K562 (cell line): Measurements from ENCODE around the gene ANKMY1. TPM values are rescaled to one million over a fixed set of nuclear protein-coding genes. Genes with fewer than 3 reads are reported as not detected.

ENCODE experiments used
- ATAC-seq: fragments of 200-7000 bp; cut with Tn5 transposase; 3 replicates; pipeline ENCODE4 v1.9.1; 2020; ENCODE audit warnings: moderate library complexity
- BruUV-seq: library from RNA; stranded (reverse); fragments of 400-500 nt; replicated peaks from 2 replicates; lab custom pipeline; 2021; lab: Mats Ljungman, UMichigan
- CTCF ChIA-PET: fragments of 300-600 bp; formaldehyde crosslinking; extraction: SDS; loops from one replicate; lab custom pipeline; 2021; ENCODE audit warnings: low intra/inter-chr PET ratio; lab: Yijun Ruan, JAX
- POLR2A ChIA-PET: fragments of 300-600, 350-650 bp; sonication (Branson Sonifier 250); formaldehyde crosslinking; extraction: SDS; loops from one replicate; lab custom pipeline; 2021; ENCODE audit warnings: antibody characterized with exemption, inconsistent platforms; lab: Yijun Ruan, JAX
- DNase-seq, 4 experiments: peaks; one replicate each; pipeline versions ENCODE4 v3.0.0 to v3.0.0-alpha.2; 2011 to 2018; ENCODE audit warnings: low spot score in 3 of 4, mixed read lengths in 3 of 4; ENCODE audit errors: extremely low read depth in 1 of 4
- FAIRE-seq: peaks from 2 replicates; lab custom pipeline; 2011; peaks lifted over from hg19 to GRCh38; lab: Jason Lieb, UNC
- H2AFZ ChIP-seq: 2 replicates; pipeline ENCODE4 v1.6.0; 2011; ENCODE audit warnings: low read depth, low read length, control low read depth, inconsistent platforms
- H3K27ac ChIP-seq: fragments of 200-600 bp; 3 replicates; pipeline ENCODE4 v1.8.0; 2011; ENCODE audit warnings: low read depth, mild to moderate bottlenecking, control low read depth, inconsistent platforms, low read length, moderate library complexity, mixed read lengths; ENCODE audit errors: extremely low read depth
- H3K27me3 ChIP-seq, 2 experiments: fragments of 300-600 bp in 1 of 2; 2 replicates in 1 of 2; 3 replicates in 1 of 2; pipeline versions ENCODE4 v1.6.0 to v1.8.0; 2011; ENCODE audit warnings: inconsistent platforms in 2 of 2, low read length in 2 of 2, mild to moderate bottlenecking in 1 of 2, mixed read lengths in 1 of 2, moderate library complexity in 1 of 2; ENCODE audit not compliant: control insufficient read depth in 2 of 2, insufficient read depth in 2 of 2
- H3K36me3 ChIP-seq: fragments of 300-600 bp; 3 replicates; pipeline ENCODE4 v1.8.0; 2011; ENCODE audit warnings: mild to moderate bottlenecking, low read length, inconsistent platforms; ENCODE audit not compliant: control insufficient read depth, insufficient read depth
- H3K4me1 ChIP-seq, 2 experiments: fragments of 200-600 bp in 1 of 2; replicated peaks in 1 of 2; 2 replicates in 1 of 2; 3 replicates in 1 of 2; pipeline versions ENCODE4 v1.5.1 to v1.8.0; 2011; ENCODE audit warnings: inconsistent platforms in 2 of 2, low read length in 2 of 2, mild to moderate bottlenecking in 1 of 2, mixed read lengths in 1 of 2, moderate library complexity in 1 of 2; ENCODE audit not compliant: control insufficient read depth in 2 of 2, insufficient read depth in 2 of 2
- H3K4me2 ChIP-seq: 2 replicates; pipeline ENCODE4 v1.6.1; 2011; ENCODE audit warnings: low read length, control low read depth, inconsistent platforms, mixed read lengths; ENCODE audit not compliant: insufficient read depth
- H3K4me3 ChIP-seq: fragments of 200-600 bp; sonication (generic), shearing (Covaris generic); 2 replicates; pipeline ENCODE4 v1.5.1; 2016; ENCODE audit warnings: control low read depth, inconsistent platforms
- H3K79me2 ChIP-seq: fragments of 200-600 bp; 3 replicates; pipeline ENCODE4 v1.8.0; 2011; ENCODE audit warnings: low read length, inconsistent platforms; ENCODE audit not compliant: control insufficient read depth, insufficient read depth
- H3K9ac ChIP-seq, 2 experiments: 2 replicates each; pipeline versions ENCODE4 v1.6.0 to v1.6.1; 2011; ENCODE audit warnings: low read depth in 2 of 2, low read length in 2 of 2, control low read depth in 1 of 2, inconsistent platforms in 1 of 2, mild to moderate bottlenecking in 1 of 2, mixed read lengths in 1 of 2; ENCODE audit not compliant: insufficient read depth in 1 of 2
- H3K9me1 ChIP-seq: one replicate; pipeline ENCODE4 v1.6.0; 2011; ENCODE audit warnings: inconsistent platforms, mild to moderate bottlenecking, low read length, moderate library complexity; ENCODE audit not compliant: control insufficient read depth, insufficient read depth
- H3K9me3 ChIP-seq: replicated peaks from 2 replicates; pipeline ENCODE4 v1.5.1; 2011; ENCODE audit warnings: low read depth, low read length, inconsistent platforms; ENCODE audit not compliant: control insufficient read depth, insufficient read depth
- H4K20me1 ChIP-seq: replicated peaks from 2 replicates; pipeline ENCODE4 v1.6.1; 2011; ENCODE audit warnings: low read length, inconsistent platforms, mixed read lengths; ENCODE audit not compliant: control insufficient read depth, insufficient read depth
- BHLHE40 ChIP-seq: IDR thresholded peaks from 2 replicates; pipeline ENCODE4 v1.6.1; 2011; ENCODE audit warnings: low read length, improper control_type of control experiment
- FOSL1 ChIP-seq: fragments of 200-800 bp; sonication (Bioruptor generic); conservative IDR thresholded peaks from 2 replicates; pipeline ENCODE4 v1.6.1; 2016; ENCODE audit warnings: missing genetic modification characterization, missing compliant biosample characterization
- KDM1A ChIP-seq, 2 experiments: fragments of 450-650 bp; IDR thresholded peaks; 2 replicates each; pipeline ENCODE4 v1.6.1; 2016; ENCODE audit warnings: mild to moderate bottlenecking in 2 of 2
- KLF13 ChIP-seq: fragments of 450-650 bp; IDR thresholded peaks from 2 replicates; pipeline ENCODE4 v1.6.1; 2016; ENCODE audit warnings: missing genetic modification characterization, low read depth, mild to moderate bottlenecking, missing compliant biosample characterization, moderate library complexity, borderline replicate concordance
- MBD2 ChIP-seq: sonication (generic); IDR thresholded peaks from 2 replicates; pipeline ENCODE4 v1.6.1; 2016; ENCODE audit warnings: low read depth, borderline replicate concordance
- PHF21A ChIP-seq: fragments of 450-650 bp; IDR thresholded peaks from 2 replicates; pipeline ENCODE4 v1.6.1; 2017; ENCODE audit warnings: low read depth, borderline replicate concordance
- SETDB1 ChIP-seq: IDR thresholded peaks from one replicate; pipeline ENCODE4 v1.6.1; 2012; ENCODE audit warnings: low read length, control low read depth, inconsistent platforms
- TAF15 ChIP-seq: fragments of 200-400 bp; formaldehyde crosslinking; IDR thresholded peaks from 2 replicates; pipeline ENCODE4 v1.6.1; 2017; ENCODE audit warnings: mild to moderate bottlenecking, low read depth, low read length, moderate library complexity
- ZC3H4 ChIP-seq: sonication (generic); formaldehyde crosslinking; IDR thresholded peaks from 2 replicates; pipeline ENCODE4 v1.9.0; 2021; ENCODE audit warnings: missing genetic modification reagents, borderline replicate concordance
- ZFX ChIP-seq: sonication (generic); formaldehyde crosslinking; IDR thresholded peaks from 2 replicates; pipeline ENCODE4 v1.8.0; 2022; ENCODE audit warnings: mild to moderate bottlenecking, missing genetic modification reagents, moderate library complexity
- ZNF121 ChIP-seq: sonication (generic); formaldehyde crosslinking; conservative IDR thresholded peaks from 2 replicates; pipeline ENCODE4 v1.8.0; 2022; ENCODE audit warnings: missing genetic modification reagents
- ZNF3 ChIP-seq: fragments of 250-450 bp; sonication (Bioruptor Pico); IDR thresholded peaks from 2 replicates; pipeline ENCODE4 v1.5.0; 2021; ENCODE audit warnings: mild to moderate bottlenecking, moderate library complexity
- ZNF764 ChIP-seq: fragments of 250-450 bp; sonication (Bioruptor Pico); IDR thresholded peaks from 2 replicates; pipeline ENCODE4 v1.4.0; 2020; ENCODE audit warnings: low read depth, mild to moderate bottlenecking, moderate library complexity
- WGBS: fragments of 100-300 bp; shearing (Covaris generic); methylation state at CpG from one replicate; pipeline ENCODE4 v1.1.6; 2016; ENCODE audit warnings: low coverage, mixed read lengths; ENCODE audit not compliant: insufficient coverage; ENCODE audit errors: missing lambda C conversion rate; 5-methylcytosine and 5-hydroxymethylcytosine counted together
- in situ Hi-C: fragments of 300-500 bp; cut with MboI; formaldehyde crosslinking; loops from 4 replicates; pipeline ENCODE4 v1.15.0; 2018; ENCODE audit warnings: inconsistent platforms, mixed read lengths
- intact Hi-C: fragments of 100-400 bp; cut with micrococcal nuclease; formaldehyde crosslinking; loops from 2 replicates; pipeline ENCODE4 v1.14.2; 2022
- polyA plus RNA-seq, 8 experiments: library from polyadenylated mRNA; depleted of rRNA in 4 of 8; stranded (reverse) in 5 of 8; unstranded in 3 of 8; fragments of >200 nt; fragmentation: Nextera tagmentation in 2 of 8; fragmentation: Illumina TruSeq in 1 of 8; extraction: Ambion mirVana in 2 of 8; extraction: Trizol in 1 of 8; gene quantifications; 2 replicates each; pipeline versions ENCODE4 v1.2.1 to v1.2.3, GENCODE V29; 2011 to 2014; ENCODE audit warnings: inconsistent platforms in 1 of 8, missing spikeins in 1 of 8
- total RNA-seq, 7 experiments: library from RNA; depleted of rRNA in 6 of 7; stranded (reverse); fragments of >200 nt in 6 of 7; fragmentation: Illumina TruSeq in 2 of 7; extraction: Trizol in 2 of 7; gene quantifications; 2 replicates each; pipeline versions ENCODE4 v1.2.1 to v1.2.3, GENCODE V29; 2011 to 2021; ENCODE audit warnings: low replicate concordance in 1 of 7
- TF ChIP-seq, protein P1 (sequence below), 2 experiments: fragments of 450-650 bp in 1 of 2; sonication (generic) in 1 of 2; formaldehyde crosslinking in 1 of 2; IDR thresholded peaks in 1 of 2; conservative IDR thresholded peaks in 1 of 2; 2 replicates each; pipeline versions ENCODE4 v1.6.1 to v1.8.1; 2016 to 2023; ENCODE audit warnings: mild to moderate bottlenecking in 2 of 2, moderate library complexity in 2 of 2, inconsistent platforms in 1 of 2, missing genetic modification reagents in 1 of 2
- TF ChIP-seq, protein P2 (sequence below): fragments of 450-650 bp; IDR thresholded peaks from 2 replicates; pipeline ENCODE4 v1.6.1; 2014; ENCODE audit warnings: low read depth, mild to moderate bottlenecking, moderate library complexity, borderline replicate concordance
- TF ChIP-seq, protein P3 (sequence below): fragments of 250-450 bp; sonication (Bioruptor Pico); IDR thresholded peaks from 2 replicates; pipeline ENCODE4 v1.4.0; 2020; ENCODE audit warnings: borderline replicate concordance
- TF ChIP-seq, protein P4 (sequence below): fragments of 200-800 bp; sonication (Bioruptor generic); IDR thresholded peaks from 2 replicates; pipeline ENCODE4 v1.6.1; 2017; ENCODE audit warnings: missing genetic modification characterization, missing compliant biosample characterization

ANKMY1 gene
- total and polyA plus RNA-seq, 9 of the 15 experiments (the other 6 are each of a cell fraction or from before 2014, with no cell fraction given), result 0.75 to 15.1 (median 11.7) TPM

DNA sequence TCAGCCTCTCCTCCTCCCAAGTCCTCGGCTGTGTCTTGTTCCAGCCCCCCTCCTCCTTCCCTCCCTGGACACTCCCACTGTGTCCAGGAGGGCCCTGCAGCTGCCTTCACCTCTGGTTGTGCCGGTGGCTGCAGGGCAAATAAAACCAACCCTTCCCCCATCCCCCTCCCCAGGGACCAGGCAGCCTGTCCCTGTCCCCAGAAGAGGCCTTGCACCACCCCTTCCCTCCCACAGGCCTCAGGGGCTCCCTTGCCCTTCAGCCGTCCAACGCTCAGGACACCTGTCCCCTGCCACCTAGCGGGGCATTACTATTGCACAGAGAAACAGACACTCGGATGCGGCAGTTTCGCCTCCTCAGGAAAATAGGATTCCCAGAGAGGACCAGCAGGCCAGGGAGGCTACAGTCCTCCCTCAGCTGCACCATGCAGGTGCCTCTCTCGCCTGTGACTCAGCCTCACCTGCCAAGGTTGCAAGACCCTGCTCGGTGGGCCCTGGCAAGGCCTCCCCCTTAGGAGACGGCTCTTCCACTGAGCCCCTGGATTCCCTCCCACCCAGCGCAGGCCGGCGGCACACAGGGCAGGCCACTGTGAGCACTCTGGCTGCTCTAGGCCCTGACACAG is 127.8 kb downstream of the ANKMY1 start:
- in situ Hi-C loops (no loop called here), intact Hi-C loops (no loop called here)
- Histone ChIP-seq H3K79me2 (no peaks in the 10 kb centered on the region), H3K9ac (no peak overlapping the region), H3K4me3 (no peak overlapping the region), H3K4me1 (peaks cover 2 to 18% of the 10 kb centered on the region in 2 experiments; a peak in 3 of 5 replicates), H4K20me1 (0 out of 2 replicates have a peak, but pooled peaks cover 3% of the 10 kb centered on the region), H3K9me1 (peaks cover 2% of the 10 kb centered on the region), H3K4me2 (no peak overlapping the region), H2AFZ (no peak overlapping the region), H3K36me3 (no peaks in the 10 kb centered on the region), H3K27ac (no peak overlapping the region), H3K27me3 (peaks cover 6 to 57% of the 10 kb centered on the region in 2 experiments; a peak in 4 of 5 replicates), H3K9me3 (no peaks in the 10 kb centered on the region)
- BruUV-seq, result no TSS peak
- 0% methylated on average over 1 of the region's 14 CpGs for WGBS
- DNase-seq, result no peak
- CTCF ChIA-PET, result interaction anchor here (0.6 kb wide), 1 partner anchor 1330 kb away, joined by 3 read pairs; no protein-coding TSS in a partner anchor
- no peak for ATAC-seq
- POLR2A ChIA-PET, result interaction anchor here (0.9 kb wide), 1 partner anchor 22 kb away, joined by 3 read pairs; no protein-coding TSS in a partner anchor
- FAIRE-seq, result no peak
- TF ChIP-seq TAF15 (no peak), ZNF3 (CRISPR knock-in tag) (no peak), PHF21A (no peak), FOSL1 (tag) (no peak), BHLHE40 (no peak), ZFX (no peak), MBD2 (no peak), SETDB1 (no peak), KDM1A (IDR thresholded peaks at IDR 0.05) (no peak), ZC3H4 (CRISPR knock-in tag) (no peak), KLF13 (tag) (no peak), ZNF764 (no peak), ZNF121 (CRISPR knock-in tag) (no peak)
- TF ChIP-seq, protein P1, sequence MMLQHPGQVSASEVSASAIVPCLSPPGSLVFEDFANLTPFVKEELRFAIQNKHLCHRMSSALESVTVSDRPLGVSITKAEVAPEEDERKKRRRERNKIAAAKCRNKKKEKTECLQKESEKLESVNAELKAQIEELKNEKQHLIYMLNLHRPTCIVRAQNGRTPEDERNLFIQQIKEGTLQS (IDR thresholded peaks at IDR 0.05), result no peak
- TF ChIP-seq, protein P1 (CRISPR knock-in tag; conservative IDR thresholded peaks at IDR 0.05), result no peak
- TF ChIP-seq, protein P2, sequence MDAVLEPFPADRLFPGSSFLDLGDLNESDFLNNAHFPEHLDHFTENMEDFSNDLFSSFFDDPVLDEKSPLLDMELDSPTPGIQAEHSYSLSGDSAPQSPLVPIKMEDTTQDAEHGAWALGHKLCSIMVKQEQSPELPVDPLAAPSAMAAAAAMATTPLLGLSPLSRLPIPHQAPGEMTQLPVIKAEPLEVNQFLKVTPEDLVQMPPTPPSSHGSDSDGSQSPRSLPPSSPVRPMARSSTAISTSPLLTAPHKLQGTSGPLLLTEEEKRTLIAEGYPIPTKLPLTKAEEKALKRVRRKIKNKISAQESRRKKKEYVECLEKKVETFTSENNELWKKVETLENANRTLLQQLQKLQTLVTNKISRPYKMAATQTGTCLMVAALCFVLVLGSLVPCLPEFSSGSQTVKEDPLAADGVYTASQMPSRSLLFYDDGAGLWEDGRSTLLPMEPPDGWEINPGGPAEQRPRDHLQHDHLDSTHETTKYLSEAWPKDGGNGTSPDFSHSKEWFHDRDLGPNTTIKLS, result no peak
- TF ChIP-seq, protein P3, sequence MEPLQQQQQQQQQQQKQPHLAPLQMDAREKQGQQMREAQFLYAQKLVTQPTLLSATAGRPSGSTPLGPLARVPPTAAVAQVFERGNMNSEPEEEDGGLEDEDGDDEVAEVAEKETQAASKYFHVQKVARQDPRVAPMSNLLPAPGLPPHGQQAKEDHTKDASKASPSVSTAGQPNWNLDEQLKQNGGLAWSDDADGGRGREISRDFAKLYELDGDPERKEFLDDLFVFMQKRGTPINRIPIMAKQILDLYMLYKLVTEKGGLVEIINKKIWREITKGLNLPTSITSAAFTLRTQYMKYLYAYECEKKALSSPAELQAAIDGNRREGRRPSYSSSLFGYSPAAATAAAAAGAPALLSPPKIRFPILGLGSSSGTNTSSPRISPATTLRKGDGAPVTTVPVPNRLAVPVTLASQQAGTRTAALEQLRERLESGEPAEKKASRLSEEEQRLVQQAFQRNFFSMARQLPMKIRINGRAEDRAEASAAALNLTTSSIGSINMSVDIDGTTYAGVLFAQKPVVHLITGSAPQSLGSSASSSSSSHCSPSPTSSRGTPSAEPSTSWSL, result no peak
- TF ChIP-seq, protein P4, sequence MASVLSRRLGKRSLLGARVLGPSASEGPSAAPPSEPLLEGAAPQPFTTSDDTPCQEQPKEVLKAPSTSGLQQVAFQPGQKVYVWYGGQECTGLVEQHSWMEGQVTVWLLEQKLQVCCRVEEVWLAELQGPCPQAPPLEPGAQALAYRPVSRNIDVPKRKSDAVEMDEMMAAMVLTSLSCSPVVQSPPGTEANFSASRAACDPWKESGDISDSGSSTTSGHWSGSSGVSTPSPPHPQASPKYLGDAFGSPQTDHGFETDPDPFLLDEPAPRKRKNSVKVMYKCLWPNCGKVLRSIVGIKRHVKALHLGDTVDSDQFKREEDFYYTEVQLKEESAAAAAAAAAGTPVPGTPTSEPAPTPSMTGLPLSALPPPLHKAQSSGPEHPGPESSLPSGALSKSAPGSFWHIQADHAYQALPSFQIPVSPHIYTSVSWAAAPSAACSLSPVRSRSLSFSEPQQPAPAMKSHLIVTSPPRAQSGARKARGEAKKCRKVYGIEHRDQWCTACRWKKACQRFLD, result no peak
